ENCODE results near the gene ARHGAP21. TPM values are rescaled to one million over a fixed set of nuclear protein-coding genes. Genes with fewer than 3 reads are reported as not detected.

ARHGAP21 gene
- total RNA-seq, 4 donors from 2014 or later = 35.1 to 60.5 (median 54.1) TPM

DNA sequence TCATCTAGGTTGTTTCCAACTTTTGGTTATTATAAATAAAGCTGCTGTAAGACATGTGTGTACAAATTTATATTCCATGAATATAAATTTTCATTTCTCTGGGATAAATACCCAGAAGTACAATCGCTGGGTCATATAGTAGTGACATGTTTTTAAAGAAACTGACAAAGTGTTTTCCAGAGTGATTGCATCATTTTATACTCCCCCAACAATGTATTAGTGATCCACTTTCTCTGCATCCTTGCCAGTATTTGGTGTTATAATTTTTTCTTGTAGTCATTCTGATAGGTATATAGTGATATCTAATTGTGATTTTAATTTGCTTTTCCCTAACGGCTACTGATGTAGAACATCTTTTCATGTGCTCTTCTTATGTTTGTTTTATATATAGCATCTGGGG, 27.0 kb upstream of the ARHGAP21 start:
- intact Hi-C loops (cut with DNase I; ENCODE audit: low total_unique reads) (no loop called here), in situ Hi-C loops (cut with MboI; ENCODE audit: low sequenced_read_pairs in 4 of 4) (no loop called here)
- Histone ChIP-seq H3K27ac (no peak overlapping the region), H3K27me3 (no peaks in the 10 kb centered on the region), H3K4me1 (no peaks in the 10 kb centered on the region), H3K9me3 (no peaks in the 10 kb centered on the region), H3K36me3 (no peaks in the 10 kb centered on the region), H3K4me3 (no peak overlapping the region)
- TF ChIP-seq POLR2A (IDR thresholded peaks at IDR 0.05) (no peak), CTCF (IDR thresholded peaks at IDR 0.05 in 4 of 5, conservative IDR thresholded peaks at IDR 0.05 in 1 of 5) (no peak)
- no peak for ATAC-seq
- no peak for DNase-seq

- Histone ChIP-seq H3K36me3 (no peaks in the 10 kb centered on the region), H3K27me3 (no peaks in the 10 kb centered on the region), H3K9me3 (no peaks in the 10 kb centered on the region), H3K27ac (no peak overlapping the region), H3K4me1 (no peaks in the 10 kb centered on the region), H3K4me3 (no peak overlapping the region)
- in situ Hi-C loops (cut with MboI; ENCODE audit: low sequenced_read_pairs in 4 of 4) = loop anchor here in 2 of 4 donors (25.0 kb wide), 1 partner anchor 239 kb away; no protein-coding TSS in a partner anchor
- no peak for DNase-seq
- TF ChIP-seq CTCF (IDR thresholded peaks at IDR 0.05 in 4 of 5, conservative IDR thresholded peaks at IDR 0.05 in 1 of 5) (no peak), POLR2A (IDR thresholded peaks at IDR 0.05) (no peak)
- intact Hi-C loops (cut with DNase I; ENCODE audit: low total_unique reads) = no loop called here
- no peak for ATAC-seq
Observed at GRCh38 chr10:24748214-24748613, 24.5 kb upstream of the ARHGAP21 start.

DNA sequence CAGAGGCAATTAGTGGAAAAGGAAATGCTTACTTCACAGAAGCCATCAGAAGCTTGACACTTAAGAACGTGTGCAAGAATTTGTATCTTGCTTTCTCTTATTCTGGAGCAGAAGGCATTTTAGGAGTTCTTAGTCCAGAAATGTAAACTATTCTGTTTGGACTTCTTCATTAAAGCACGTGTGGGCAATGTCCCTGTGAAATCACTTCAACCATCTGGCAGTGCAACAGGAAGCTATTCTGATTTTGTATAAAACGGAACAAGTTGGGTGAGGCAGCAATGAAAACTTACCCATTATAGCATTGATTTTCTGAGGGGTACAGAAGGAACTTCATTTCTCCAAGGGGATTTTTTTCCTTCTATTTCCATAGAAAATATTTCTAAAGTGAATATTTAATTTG, 21.3 kb upstream of the ARHGAP21 start:
- TF ChIP-seq POLR2A (IDR thresholded peaks at IDR 0.05) (no peak), CTCF (IDR thresholded peaks at IDR 0.05 in 4 of 5, conservative IDR thresholded peaks at IDR 0.05 in 1 of 5) (no peak)
- ATAC-seq (no peak), DNase-seq (no peak)
- H3K27me3 ChIP-seq = no peaks in the 10 kb centered on the region
- intact Hi-C loops (cut with DNase I; ENCODE audit: low total_unique reads) = no loop called here
- no peak overlapping the region for H3K4me3 ChIP-seq
- H3K36me3 ChIP-seq = no peaks in the 10 kb centered on the region
- H3K9me3 ChIP-seq = no peaks in the 10 kb centered on the region
- in situ Hi-C loops (cut with MboI; ENCODE audit: low sequenced_read_pairs in 4 of 4) = loop anchor here in 2 of 4 donors (25.0 kb wide), 1 partner anchor 242 kb away; no protein-coding TSS in a partner anchor
- no peak overlapping the region for H3K27ac ChIP-seq
- H3K4me1 ChIP-seq = no peaks in the 10 kb centered on the region

DNA sequence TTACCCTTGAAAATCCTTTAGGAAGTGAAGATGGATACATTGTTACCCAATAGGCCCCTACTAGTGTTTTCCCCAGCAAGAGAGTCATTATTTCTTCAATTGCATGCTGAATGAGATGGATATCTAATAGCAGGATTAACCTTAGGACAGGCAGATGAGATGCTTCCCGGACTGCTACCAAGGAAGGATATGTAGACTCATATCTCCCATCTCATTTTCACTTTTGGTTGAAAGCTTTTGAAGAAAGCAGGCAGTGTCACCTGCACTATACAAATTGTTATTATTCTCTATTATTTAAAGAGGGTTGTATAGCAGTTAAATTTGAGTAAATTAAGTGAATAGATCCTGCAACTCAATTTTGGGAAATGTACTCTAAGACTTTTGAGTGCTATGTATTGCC, 17.0 kb upstream of the ARHGAP21 start:
- Histone ChIP-seq H3K27ac (no peak overlapping the region), H3K27me3 (no peaks in the 10 kb centered on the region), H3K9me3 (no peaks in the 10 kb centered on the region), H3K36me3 (no peaks in the 10 kb centered on the region), H3K4me1 (no peaks in the 10 kb centered on the region), H3K4me3 (no peak overlapping the region)
- no peak for DNase-seq
- ATAC-seq = no peak
- TF ChIP-seq POLR2A (IDR thresholded peaks at IDR 0.05) (no peak), CTCF (IDR thresholded peaks at IDR 0.05 in 4 of 5, conservative IDR thresholded peaks at IDR 0.05 in 1 of 5) (no peak)
- intact Hi-C loops (cut with DNase I; ENCODE audit: low total_unique reads) = no loop called here
- in situ Hi-C loops (cut with MboI; ENCODE audit: low sequenced_read_pairs in 4 of 4) = loop anchor here in 2 of 4 donors (25.0 kb wide), 1 partner anchor 247 kb away; no protein-coding TSS in a partner anchor

- Histone ChIP-seq H3K4me1 (no peaks in the 10 kb centered on the region), H3K36me3 (no peaks in the 10 kb centered on the region), H3K4me3 (no peak overlapping the region), H3K27me3 (no peaks in the 10 kb centered on the region), H3K9me3 (no peaks in the 10 kb centered on the region), H3K27ac (no peak overlapping the region)
- TF ChIP-seq POLR2A (IDR thresholded peaks at IDR 0.05) (no peak), CTCF (IDR thresholded peaks at IDR 0.05 in 4 of 5, conservative IDR thresholded peaks at IDR 0.05 in 1 of 5) (no peak)
- intact Hi-C loops (cut with DNase I; ENCODE audit: low total_unique reads) (no loop called here), in situ Hi-C loops (cut with MboI; ENCODE audit: low sequenced_read_pairs in 4 of 4) (loop anchor here in 2 of 4 donors (10.0 to 25.0 kb wide), 2 partner anchors 92 to 250 kb away; no protein-coding TSS in a partner anchor)
- ATAC-seq = no peak
- DNase-seq = no peak
Observed at GRCh38 chr10:24737001-24737400, 13.3 kb upstream of the ARHGAP21 start.
